Measurements from ENCODE around the gene TTYH3. TPM values are rescaled to one million over a fixed set of nuclear protein-coding genes. Genes with fewer than 3 reads are reported as not detected.

Gene TTYH3
- total and polyA plus RNA-seq, 9 of the 15 experiments (the other 6 are each of a cell fraction or from before 2014, with no cell fraction given), result 0.01 to 5.5 (median 1.1) TPM

GRCh38 chr7:2607923-2608904, 23.6 kb upstream of the TTYH3 start:
- intact Hi-C loops (cut with micrococcal nuclease) (no loop called here), in situ Hi-C loops (cut with MboI) (no loop called here)
- H3K9me1 ChIP-seq (ENCODE audit: control insufficient read depth, insufficient read depth, low read length), result no peaks in the 10 kb centered on the region
- DNase-seq (ENCODE audit: extremely low read depth in 1 of 4, low spot score in 3 of 4) (no peak), ATAC-seq (no peak), FAIRE-seq (no peak)
- BruUV-seq (replicated peaks), result no TSS peak
- H3K27me3 ChIP-seq (ENCODE audit: control insufficient read depth in 2 of 2, insufficient read depth in 2 of 2, low read length in 2 of 2), result no peaks in the 10 kb centered on the region
- CTCF ChIA-PET (ENCODE audit: low intra/inter-chr PET ratio), result no interaction called here
- WGBS (ENCODE audit: insufficient coverage, low coverage, missing lambda C conversion rate), result 66% methylated on average over 33 of the region's 37 CpGs
- POLR2A ChIA-PET, result interaction anchor here (0.6 to 1.4 kb wide), 7 partner anchors 9 to 1470 kb away, joined by 3 to 4 read pairs (median 4); no protein-coding TSS in a partner anchor
- H3K9ac ChIP-seq (ENCODE audit: insufficient read depth in 1 of 2, low read depth in 2 of 2, low read length in 2 of 2), result no peak overlapping the region
- no peak overlapping the region for H3K4me3 ChIP-seq
- peaks cover 6% of the 10 kb centered on the region; the same call in 1 of the 2 replicates for H4K20me1 ChIP-seq (replicated peaks; ENCODE audit: control insufficient read depth, insufficient read depth, low read length)
- H3K4me2 ChIP-seq (ENCODE audit: insufficient read depth, low read length), result no peak overlapping the region
- no peaks in the 10 kb centered on the region for H3K9me3 ChIP-seq (replicated peaks; ENCODE audit: control insufficient read depth, insufficient read depth, low read depth, low read length)
- no peaks in the 10 kb centered on the region for H3K36me3 ChIP-seq (ENCODE audit: control insufficient read depth, insufficient read depth, low read length)
- H3K79me2 ChIP-seq (ENCODE audit: control insufficient read depth, insufficient read depth, low read length), result no peaks in the 10 kb centered on the region
- no peak overlapping the region for H2AFZ ChIP-seq (ENCODE audit: low read depth, low read length)
- H3K27ac ChIP-seq (ENCODE audit: extremely low read depth, low read depth, low read length), result no peak overlapping the region
- peaks cover 10 to 46% of the 10 kb centered on the region in 2 experiments; a peak in 4 of 5 replicates for H3K4me1 ChIP-seq (replicated peaks in 1 of 2; ENCODE audit: control insufficient read depth in 2 of 2, insufficient read depth in 2 of 2, low read length in 2 of 2)
- TF ChIP-seq HDAC8 (tag; IDR thresholded peaks at IDR 0.05), result no peak
- TF ChIP-seq KDM2B (CRISPR knock-in tag; IDR thresholded peaks at IDR 0.05), result no peak
- no peak for TF ChIP-seq CEBPB (tag; IDR thresholded peaks at IDR 0.05)
- no peak for TF ChIP-seq ZNF175 (CRISPR knock-in tag; IDR thresholded peaks at IDR 0.05; ENCODE audit: low read depth)
- TF ChIP-seq PBX2 (CRISPR knock-in tag; IDR thresholded peaks at IDR 0.05; ENCODE audit: low read depth), result no peak
- TF ChIP-seq PBX2 (tag; conservative IDR thresholded peaks at IDR 0.05; ENCODE audit: low read depth), result no peak
- TF ChIP-seq ZNF79 (CRISPR knock-in tag; IDR thresholded peaks at IDR 0.05; ENCODE audit: low read depth), result no peak
- no peak for TF ChIP-seq ZNF717 (CRISPR knock-in tag; IDR thresholded peaks at IDR 0.05)
- TF ChIP-seq TCFL5 (CRISPR knock-in tag; conservative IDR thresholded peaks at IDR 0.05), result no peak
- no peak for TF ChIP-seq SNAPC5 (CRISPR knock-in tag; IDR thresholded peaks at IDR 0.05)
- TF ChIP-seq NCOA1 (IDR thresholded peaks at IDR 0.05; ENCODE audit: low read depth), result no peak
- TF ChIP-seq PRMT5 (CRISPR knock-in tag; IDR thresholded peaks at IDR 0.05), result no peak
- TF ChIP-seq RBM34 (IDR thresholded peaks at IDR 0.05; ENCODE audit: borderline replicate concordance, insufficient read depth, low read length), result no peak
- TF ChIP-seq MTA3 (IDR thresholded peaks at IDR 0.05; ENCODE audit: borderline replicate concordance), result no peak
- no peak for TF ChIP-seq POLR2H (tag; IDR thresholded peaks at IDR 0.05; ENCODE audit: low read depth)
- TF ChIP-seq RHOXF2B (CRISPR knock-in tag; conservative IDR thresholded peaks at IDR 0.05), result no peak
- TF ChIP-seq RBM25 (IDR thresholded peaks at IDR 0.05; ENCODE audit: low read depth, low read length, severe bottlenecking), result no peak
- TF ChIP-seq CCNT2 (IDR thresholded peaks at IDR 0.05; ENCODE audit: borderline replicate concordance, extremely low read depth, insufficient read length, low read depth, low read length), result no peak
